NCI-H187 (cell line): ENCODE measurements around the gene DBNL.
A peak's percentile ranks its signal among the peaks of the same experiment; 100 is the strongest.

Source experiments
- DNase-seq, 2 experiments: peaks; one replicate each; lab custom pipeline; 2025; lab: John Stamatoyannopoulos, UW

Gene DBNL

DNA sequence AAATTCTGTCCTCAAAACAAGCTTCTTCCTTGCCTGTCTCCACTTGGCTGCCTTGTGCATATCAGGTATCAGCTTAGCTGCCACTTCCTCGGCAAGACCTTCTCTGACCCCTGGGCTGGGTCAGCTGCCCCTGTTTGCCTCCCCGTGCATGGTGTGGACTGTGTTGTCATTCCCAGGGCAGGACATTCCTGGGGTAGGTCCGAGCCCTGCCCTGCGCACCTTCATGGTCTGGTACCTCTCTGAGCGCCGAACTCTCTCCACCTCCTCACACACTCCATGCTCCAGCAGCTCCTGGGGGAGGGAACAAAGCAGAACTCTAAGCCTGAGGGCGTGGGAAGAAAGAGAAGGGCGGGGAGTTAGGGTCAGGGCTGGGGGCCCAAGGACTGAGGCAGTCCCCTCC is 34.0 kb downstream of the DBNL start:
- DNase-seq, result no peak

DNA sequence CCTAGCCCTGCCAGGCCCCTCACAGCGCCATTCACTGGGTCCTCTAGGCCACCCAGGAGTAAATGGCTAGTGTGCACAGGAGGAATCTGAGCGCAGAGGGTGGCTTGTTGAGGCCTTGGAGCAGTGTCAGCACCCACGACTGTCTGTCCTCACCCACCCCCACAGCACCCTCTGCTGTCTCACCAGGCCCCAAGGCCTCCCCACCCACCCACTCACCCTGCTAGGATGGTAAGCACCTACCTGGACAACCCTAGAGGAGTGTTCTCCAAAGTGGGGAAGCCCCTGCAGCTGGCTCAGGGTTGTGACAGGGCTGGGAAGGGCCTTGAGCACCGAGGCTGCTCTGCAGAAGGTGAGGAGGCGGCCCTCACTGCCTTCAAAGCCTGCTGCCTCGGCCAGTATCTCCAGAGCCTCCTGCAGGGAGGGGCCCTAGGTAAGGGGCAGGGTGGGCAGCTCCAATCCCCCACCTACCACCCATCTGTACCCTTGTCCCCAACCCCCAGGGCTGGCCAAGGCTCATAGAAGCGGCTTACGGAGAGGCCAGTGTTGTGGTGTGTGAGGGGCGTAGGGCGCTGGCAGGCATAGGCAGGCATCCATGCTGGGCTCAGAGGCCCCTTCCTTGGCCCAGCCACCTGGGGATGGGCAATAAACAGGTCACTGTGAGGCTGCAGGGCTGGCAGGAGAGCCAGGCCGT is 35.0 kb downstream of the DBNL start:
- DNase-seq, result no peak

DNA sequence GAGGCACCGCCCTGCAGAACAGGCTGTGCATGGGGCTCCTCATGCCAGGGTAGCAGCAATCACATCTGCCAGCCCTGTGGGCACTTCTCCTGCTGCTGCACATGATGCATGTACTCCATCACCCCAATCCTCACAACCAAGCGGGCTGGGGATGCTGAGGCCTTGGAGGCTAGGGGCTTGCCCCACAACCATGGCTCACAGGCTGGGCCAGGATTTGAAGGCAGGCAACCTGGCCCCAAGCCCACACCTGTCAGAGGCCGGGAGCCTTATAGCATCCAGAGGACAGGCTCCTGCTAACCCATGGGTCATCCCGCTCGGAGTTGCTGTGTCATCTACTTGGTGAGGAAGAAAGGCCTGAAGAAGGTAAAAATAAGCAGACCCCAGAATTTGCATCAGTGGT is 35.6 kb downstream of the DBNL start:
- no peak for DNase-seq

DNA sequence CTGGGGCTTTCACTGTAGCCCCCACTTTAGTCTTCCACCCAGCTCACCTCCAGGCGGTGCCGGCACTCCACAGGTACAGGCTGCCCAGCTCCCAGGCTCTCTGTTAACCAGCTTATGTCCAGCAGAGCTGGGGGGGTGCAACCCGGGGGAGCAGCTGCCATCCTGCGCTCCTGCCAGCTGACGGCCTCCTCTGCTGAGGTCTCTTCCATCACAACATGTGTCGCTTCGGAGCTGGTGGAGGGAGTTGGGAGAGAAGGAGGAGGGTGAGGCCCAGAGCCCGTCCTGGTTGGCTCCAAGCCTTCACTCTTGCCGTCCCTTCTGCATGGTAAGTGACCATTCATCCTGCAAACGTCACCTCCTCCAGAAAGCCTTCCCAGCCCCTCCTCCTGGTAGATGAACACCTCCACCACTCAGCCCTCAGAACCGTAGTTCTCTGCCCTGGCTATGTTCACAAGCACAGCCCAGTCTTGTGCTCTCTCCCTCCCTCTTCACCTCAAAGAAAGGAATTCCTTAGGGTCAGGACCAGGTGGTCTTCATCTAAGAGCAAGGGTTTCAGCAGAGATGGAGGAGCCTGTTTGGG is 36.3 kb downstream of the DBNL start:
- DNase-seq, result no peak

DNA sequence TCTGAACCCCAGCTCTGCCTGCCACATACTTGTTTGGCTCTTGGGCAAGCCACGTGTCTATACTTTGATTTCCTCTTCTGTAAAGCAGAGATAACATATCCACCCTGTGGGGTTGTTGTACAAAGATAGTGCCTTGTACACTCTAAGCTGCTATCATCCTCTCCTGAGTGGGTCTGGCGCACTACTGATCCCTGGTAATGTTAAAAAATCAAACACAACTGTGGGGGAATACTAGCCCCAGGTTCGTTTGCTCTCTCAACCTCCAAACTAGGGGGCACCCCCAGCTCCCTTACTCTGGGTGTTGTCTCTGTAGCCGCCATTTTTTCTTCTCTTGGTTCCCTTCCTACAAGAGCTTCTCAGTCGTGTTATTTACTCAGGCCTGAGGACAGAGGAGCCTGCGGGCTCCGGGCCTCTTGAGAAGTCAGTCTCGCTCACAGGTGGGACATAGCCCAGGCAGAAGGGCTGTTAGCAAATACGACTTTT is 36.8 kb downstream of the DBNL start:
- no peak for DNase-seq

DNA sequence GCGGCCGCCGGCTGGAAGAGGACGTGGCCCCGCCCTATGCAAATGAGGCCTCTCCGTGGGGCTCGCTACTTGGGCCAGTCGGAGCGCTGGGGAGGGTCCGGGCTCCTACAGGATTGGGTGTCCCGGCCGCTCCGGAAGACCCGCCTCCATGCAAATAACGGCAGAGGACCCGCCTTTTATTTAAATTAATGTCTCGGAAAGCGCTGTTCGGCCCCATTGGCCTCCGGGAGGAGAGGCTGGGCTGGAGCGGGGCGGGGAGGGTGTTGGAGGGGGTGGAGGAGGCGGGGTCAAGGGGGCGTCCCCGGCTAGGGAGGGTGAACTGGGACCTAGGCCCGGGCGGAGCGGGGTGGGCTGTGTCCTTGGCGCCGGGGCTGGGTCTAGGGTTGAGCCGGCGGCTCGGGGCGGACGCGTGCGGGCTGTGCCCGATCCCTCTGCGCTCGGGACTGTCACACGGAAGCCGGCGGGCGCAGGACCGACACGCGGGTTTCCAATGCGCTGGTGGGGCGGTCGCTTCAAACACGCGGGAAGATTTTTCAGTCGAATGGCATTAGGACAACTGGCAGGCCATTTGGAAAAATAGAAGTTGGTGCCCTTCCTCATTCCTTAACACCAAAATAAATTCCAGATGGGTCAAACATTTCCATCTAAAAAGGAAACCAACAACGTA is 38.2 kb downstream of the DBNL start:
- DNase-seq, result peak; percentile 87 to 96

DNA sequence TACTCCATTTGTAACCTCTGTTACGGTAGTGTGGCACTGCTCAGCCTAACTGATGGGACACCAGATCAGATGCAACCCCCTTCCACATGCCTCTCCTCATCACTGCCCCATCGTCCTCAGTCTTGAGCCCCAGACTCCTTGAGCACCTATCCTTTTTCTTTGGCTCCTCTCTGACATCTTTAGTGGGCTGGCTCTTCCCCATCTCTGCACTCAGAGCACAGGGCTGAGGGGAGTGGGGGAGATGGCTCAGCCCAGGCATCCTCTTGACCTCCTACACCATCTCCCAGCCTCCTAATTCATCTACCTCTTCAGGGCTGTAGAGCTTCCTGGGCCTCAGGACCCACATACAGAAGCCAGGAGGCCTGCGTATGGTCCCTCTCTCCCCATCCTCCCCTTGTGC is 39.3 kb downstream of the DBNL start:
- DNase-seq, result no peak

DNA sequence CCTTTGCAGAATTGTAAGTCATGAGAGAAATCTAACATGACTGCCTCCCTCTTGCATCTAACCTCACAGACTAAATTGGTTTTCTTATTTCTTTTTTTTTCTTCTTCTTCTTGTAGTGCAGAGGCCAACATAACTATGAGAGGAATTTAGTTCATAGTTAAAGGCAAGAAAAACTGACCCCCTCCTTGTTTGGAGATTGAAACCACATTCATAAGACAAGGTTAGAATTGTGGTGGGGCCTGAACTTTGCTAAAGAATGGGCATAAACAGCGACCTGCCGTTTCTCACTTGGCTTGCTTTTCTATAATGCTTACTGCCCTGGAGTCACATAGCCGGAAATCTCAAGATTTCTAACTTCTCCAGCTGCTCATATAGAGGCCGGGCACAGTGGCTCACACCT is 40.2 kb downstream of the DBNL start:
- no peak for DNase-seq

DNA sequence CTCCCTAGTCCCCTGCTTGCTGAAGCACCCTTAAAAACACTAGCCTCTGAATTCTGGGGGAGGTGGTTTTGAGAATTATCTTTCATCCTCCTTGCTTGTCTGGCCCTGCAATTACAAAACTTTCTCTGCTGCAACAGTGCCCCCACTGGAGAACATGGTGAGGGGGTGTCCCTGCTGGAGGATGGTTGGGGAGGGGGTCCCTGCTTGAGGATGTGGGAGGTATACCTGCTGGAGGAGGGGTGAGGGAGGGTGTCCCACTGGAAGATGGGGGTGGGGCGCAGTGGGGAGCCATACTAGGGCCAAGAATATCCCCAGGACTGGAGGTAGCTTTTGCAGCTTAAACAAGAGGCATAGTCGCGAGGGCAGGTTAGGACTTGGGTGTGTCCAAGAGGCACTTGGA is 41.0 kb downstream of the DBNL start:
- no peak for DNase-seq

DNA sequence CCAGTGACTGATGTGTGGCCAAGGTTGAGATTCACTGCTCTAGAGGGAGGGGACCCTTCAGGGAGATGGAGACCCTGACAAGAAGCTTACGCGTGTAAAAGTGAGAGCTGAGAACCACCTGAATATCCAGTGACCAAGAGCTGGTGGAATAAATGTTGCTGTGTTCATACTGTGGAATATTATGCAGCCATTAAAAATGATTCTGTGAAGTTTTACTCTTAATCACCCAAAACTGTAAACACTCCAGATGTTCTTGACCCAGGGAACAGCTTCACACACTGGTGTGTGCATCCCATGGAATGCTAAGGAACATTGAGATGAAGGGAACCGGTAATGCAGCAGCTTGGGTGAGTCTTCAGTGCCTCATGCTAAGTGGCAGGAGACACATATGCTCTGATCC is 42.1 kb downstream of the DBNL start:
- no peak for DNase-seq

DNA sequence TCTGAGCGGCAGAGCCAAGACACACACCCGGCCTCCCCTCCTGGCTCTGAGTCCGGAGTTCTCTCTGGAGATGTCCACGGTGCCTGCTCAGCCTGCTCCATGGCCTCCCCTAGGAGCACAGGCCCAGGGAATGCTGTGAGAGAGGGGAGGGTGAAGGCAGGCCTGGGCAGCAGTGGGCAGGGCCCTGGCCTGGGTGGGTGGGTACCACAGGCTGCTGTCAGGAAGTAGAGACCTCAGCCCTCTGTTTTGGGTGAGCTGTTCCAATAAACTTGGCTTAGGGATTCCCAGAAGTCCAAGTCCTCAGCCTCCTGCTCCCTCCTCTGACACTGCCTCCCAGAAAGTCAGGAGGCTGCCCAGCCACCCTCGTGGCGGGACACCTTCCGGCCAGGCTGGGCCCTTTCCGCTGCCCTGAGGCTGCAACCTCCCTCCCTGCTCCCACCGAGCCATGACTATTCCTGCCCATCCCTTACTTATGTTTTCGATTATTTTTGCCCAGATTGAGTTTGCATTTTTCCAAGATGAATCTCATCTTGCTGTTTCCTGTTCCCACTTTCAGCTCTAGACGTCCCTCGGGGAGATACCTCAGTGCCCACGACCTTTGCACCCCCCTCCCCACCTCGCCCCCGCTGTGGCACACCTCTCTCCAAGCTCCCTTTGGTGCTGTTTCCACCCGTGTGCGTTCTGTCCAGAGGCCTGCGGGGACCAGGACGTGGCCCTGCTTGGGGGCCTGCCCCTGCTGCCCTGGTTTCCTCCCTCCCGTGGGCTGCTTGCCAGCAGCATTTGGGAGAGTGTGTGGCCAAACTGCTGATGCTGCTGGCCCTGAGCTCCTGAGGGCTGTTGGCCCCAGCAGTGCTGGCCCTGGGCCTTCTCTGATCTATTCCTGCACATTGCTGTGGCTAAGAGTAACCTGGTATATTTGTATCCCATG is 43.7 kb downstream of the DBNL start:
- no peak for DNase-seq

DNA sequence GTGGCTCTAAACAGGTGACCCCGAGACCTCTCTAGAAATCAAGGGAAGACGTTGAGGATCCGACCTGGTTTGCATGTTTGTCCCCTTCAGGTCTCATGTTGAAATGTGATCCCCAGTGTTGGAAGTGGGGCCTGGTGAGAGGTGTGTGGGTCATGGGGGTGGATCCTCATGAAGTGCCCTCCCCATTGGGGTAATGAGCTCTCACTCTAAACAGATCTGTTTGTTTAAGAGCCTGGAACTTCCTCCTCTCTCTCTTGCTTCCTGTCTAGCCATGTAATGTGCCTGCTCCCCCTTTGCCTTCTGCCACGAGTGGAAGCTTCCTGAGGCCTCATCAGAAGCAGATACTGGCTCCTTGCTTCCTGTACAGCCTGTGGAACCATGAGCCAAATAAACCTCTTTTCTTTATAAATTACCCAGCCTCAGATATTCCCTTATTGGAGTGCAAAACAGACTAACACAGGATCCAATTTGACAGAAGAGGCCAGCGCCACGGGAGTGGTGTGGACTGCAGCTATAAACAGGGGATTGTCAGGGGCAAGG is 48.7 kb downstream of the DBNL start:
- DNase-seq, result no peak

DNA sequence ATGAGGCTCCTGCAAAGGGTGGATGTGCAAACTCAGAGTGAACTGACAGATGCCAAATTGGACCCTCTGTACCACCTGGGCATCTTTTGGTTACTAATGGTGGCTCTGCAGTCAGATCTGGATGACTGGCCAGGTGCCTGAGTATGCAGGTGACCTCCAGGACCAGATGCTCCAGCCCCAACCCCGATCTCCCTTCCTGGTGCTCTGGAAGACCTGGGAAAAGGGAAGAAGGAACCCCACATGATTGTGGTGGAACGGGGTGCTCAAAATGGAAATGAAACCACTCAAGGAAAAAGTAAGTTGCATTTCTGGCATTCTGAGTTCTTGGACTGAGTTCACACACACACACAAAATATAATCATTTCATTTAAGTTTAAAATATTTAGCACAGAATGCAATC is 49.9 kb downstream of the DBNL start:
- DNase-seq, result no peak

DNA sequence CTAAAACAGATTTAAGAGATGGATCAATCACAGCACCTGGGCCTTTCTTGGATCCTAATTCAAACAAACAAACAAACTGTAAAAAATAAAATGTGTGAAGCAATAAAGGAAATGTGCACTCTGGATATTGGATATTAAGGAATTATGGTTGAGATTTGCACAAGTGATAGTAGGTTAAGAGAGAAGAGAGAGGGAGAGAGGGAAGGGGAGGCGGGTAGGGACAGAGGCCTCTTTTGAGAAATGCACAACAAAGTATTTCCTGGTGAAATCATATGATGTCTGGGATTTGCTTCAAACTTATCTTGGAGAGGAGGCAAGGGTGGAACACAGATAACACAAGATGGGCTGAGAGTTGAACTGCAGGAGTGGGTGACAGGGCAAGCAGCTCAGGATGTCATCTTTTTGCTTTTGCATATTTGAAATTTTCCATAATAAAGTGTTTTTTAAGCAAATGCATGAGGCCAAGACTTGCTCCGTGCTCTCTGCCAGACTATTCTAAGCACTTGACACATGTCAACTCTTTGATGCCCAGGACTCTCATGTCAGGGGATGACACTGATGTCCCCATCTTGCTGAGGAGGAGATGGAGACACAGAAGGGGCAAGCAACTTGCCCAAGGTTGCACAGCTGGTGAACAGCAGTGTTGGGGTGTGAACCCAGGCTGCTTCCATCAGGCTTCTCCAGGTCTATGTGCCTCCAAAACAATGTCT is 50.5 kb downstream of the DBNL start:
- DNase-seq, result no peak

DNA sequence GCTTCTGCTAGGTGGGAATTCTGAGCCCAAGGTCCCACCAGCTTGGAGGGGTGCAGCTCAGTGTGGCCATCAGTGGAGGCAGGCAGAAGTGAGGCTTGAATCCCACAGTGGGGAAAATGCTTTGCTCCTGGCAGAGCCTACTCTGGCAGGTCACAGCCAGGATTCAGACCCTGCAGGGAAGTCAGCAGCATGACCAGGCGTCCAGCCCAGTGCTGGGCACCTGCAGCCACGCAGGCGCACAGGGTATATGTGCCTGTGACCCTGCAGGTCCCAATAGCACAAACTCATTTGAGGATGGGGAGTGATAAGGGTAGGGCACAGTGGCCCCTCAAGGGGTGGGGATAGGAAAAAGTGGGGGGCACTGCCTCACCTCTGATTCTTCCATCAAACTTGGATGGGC is 51.3 kb downstream of the DBNL start:
- no peak for DNase-seq

DNA sequence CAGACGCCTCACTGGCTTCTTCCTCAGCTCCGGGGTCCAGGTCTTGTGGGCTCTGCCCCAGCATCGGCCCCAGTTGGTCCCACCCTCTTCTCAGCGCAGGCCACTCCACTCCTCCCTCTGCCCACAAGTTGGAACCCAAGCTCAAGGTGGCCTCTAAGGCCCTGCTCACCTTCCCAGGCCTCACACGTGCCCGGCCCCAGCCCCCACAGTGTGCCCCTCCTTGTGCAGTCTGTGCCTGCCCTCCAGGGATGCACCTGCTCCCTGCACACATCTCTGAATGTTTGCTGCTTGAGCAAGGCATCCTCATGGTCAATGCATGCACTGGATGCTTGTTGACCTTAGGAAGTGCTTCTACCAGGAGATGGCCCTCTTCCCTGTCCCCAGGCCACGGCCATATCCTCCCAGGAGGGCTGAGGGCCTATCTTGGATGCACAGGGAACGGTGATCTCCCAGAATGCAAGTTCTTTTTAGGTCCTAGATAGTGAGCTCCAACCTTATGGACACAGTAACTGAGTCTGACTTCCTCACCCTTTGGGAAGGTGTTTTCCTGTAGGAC is 51.9 kb downstream of the DBNL start:
- DNase-seq, result no peak

DNA sequence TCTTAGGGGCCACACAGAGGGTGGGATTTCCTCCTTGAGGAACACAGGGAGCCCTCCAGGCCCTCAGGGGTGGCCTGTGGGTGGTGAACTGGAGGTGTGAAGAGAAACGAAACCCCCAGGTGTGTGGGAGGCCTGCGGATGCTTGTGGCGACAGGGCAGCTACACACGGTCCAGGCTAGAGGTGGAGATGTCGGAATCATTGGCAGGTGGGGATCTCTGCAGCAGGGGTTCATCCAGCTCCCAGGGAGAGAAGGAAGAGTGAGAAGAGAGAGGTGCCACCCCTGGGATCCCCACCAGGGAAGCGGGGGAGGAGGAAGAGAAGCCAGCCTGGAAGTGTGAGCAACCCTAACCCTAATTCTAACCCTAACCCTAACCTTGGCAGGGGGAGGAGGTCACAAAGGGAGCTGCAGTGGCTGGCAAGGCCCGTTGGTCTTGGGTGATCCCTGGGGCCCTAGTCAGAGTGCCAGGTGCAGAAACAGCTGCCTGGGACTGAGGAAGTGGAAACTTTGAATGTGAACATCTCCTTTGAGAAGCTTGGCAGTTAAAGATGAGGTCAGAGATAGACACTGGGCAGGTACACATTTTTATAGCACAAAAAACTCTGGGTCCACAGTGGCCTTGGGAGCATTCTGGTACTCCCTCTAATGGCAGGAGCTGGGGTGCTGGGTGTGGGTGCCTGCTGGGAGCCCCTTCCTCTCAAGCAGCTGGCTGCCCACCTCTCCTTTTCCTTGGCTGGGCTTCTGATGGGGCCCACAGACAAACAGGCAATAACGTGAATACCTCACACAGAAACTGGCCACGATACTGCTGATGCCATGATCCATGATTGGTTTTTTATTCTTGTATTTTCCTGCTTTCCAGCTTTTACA is 52.8 kb downstream of the DBNL start:
- no peak for DNase-seq

DNA sequence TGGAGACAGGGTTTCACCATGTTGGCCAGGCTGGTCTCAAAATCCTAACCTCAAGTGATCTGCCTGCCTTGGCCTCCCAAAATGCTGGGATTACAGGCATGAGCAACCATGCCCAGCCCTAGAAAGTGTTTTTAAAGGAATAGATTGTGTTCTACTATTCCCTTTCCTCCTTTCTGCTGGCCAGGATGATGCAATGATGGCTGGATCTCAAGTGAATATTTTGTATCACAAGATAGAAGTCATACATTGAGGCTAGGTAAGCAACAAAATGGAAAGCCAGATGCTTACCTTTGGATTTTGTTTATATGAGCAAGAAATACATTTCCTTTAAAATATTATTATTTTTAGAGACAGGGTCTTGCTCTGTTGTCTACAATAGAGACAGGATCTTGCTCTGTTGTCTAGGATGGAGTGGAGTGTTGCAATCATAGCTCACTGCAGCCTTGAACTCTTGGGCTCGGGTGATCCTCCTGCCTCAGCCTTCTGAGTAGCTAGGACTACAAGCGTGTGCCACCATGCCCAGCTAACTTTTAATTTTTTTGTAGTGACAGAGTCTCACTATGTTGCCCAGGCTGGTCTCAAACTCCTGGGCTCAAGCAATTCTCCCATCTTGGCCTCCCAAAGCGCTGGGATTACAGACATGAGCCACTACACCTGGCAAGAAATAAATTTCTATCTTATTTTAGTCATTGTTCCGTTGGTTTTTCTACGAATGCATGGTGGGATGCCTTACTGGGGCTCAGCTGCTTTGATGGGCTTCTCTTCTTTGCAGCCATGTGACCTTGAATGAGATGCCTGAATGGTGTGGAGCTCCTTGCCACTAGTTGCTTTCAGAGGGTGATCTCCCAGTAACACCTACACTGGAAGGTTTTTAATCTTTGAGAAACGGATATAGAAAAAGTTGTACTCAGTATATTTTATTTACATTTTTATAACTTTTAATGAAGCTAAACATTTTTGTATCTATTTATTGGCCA is 53.9 kb downstream of the DBNL start:
- no peak for DNase-seq

DNA sequence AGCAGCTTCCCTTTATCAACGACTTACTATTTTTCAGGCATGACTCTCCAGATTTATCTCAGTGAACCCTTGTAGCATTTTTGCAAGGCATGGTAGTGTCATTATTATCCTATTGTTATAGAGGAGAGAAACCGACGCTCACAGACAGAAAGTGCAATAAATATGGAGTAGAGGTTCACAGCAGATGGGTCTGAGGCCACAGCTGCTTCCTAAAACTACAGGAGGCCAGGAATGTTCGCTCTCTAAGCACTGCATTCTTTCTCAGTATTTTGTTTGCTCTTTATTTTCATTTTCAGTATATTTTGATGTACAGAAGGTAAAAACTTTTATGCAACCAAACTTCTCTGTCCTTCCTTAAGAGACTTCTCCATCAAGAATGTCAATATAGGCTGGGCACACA is 55.2 kb downstream of the DBNL start:
- no peak for DNase-seq
